IMR-90 (cell line): ENCODE measurements around the gene POLE3. TPM values are rescaled to one million over a fixed set of nuclear protein-coding genes. Genes with fewer than 3 reads are reported as not detected.
"Not testable (repeated sequence)": the region's sequence is repeated elsewhere in the genome, so short reads cannot be mapped to it uniquely, and the experiment has no call there.

Experiments used
- ATAC-seq: fragments of 200-7000 bp; cut with Tn5 transposase; 2 replicates; pipeline ENCODE4 v1.9.1; 2020; ENCODE audit warnings: low read depth, mild to moderate bottlenecking, moderate library complexity
- BruUV-seq: library from RNA; stranded (reverse); fragments of 400-500 nt; replicated peaks from 2 replicates; lab custom pipeline; 2021; lab: Mats Ljungman, UMichigan
- CTCF ChIA-PET: fragments of 300-600 bp; formaldehyde crosslinking; extraction: SDS; loops from one replicate; lab custom pipeline; 2021; ENCODE audit warnings: antibody characterized with exemption; lab: Yijun Ruan, JAX
- POLR2A ChIA-PET: fragments of 300-600 bp; sonication (Branson Sonifier 250); formaldehyde crosslinking; loops from one replicate; lab custom pipeline; 2022; ENCODE audit warnings: antibody characterized with exemption; ENCODE audit not compliant: unreplicated experiment; lab: Charles Lee
- DNase-seq: peaks from one replicate; pipeline ENCODE4 v3.0.0; 2013
- H2AFZ ChIP-seq: replicated peaks from 2 replicates; pipeline ENCODE3; 2013; ENCODE audit warnings: low read length, mild to moderate bottlenecking; ENCODE audit not compliant: poor library complexity
- H2AK5ac ChIP-seq: 2 replicates; pipeline ENCODE4 v1.6.1; 2013; ENCODE audit warnings: low read depth, low read length, inconsistent platforms
- H2AK9ac ChIP-seq: replicated peaks from 2 replicates; pipeline ENCODE3; 2013; ENCODE audit warnings: mild to moderate bottlenecking, low read depth, low read length, moderate library complexity; ENCODE audit not compliant: poor library complexity
- H2BK120ac ChIP-seq: 2 replicates; pipeline ENCODE4 v1.6.1; 2013; ENCODE audit warnings: low read depth, low read length, inconsistent platforms
- H2BK15ac ChIP-seq: 3 replicates; pipeline ENCODE4 v1.6.1; 2013; ENCODE audit warnings: low read depth, low read length, inconsistent platforms
- H2BK20ac ChIP-seq: 2 replicates; pipeline ENCODE4 v1.6.1; 2013; ENCODE audit warnings: low read depth, mild to moderate bottlenecking, inconsistent platforms, low read length, moderate library complexity
- H2BK5ac ChIP-seq: 2 replicates; pipeline ENCODE4 v1.6.1; 2013; ENCODE audit warnings: mild to moderate bottlenecking, low read depth, low read length, inconsistent platforms; ENCODE audit not compliant: poor library complexity, severe bottlenecking
- H3K14ac ChIP-seq: replicated peaks from 2 replicates; pipeline ENCODE4 v1.6.1; 2013; ENCODE audit warnings: low read depth, low read length, inconsistent platforms
- H3K18ac ChIP-seq: 2 replicates; pipeline ENCODE4 v1.6.1; 2013; ENCODE audit warnings: low read depth, low read length, control low read depth
- H3K23ac ChIP-seq: 2 replicates; pipeline ENCODE4 v1.6.1; 2013; ENCODE audit warnings: low read depth, low read length, inconsistent platforms
- H3K27ac ChIP-seq: 2 replicates; pipeline ENCODE4 v1.5.1; 2013; ENCODE audit warnings: mild to moderate bottlenecking, control low read depth, low read length; ENCODE audit not compliant: insufficient read depth
- H3K27me3 ChIP-seq: 2 replicates; pipeline ENCODE4 v1.6.1; 2013; ENCODE audit warnings: low read length; ENCODE audit not compliant: control insufficient read depth, insufficient read depth
- H3K36me3 ChIP-seq: 2 replicates; pipeline ENCODE4 v1.6.1; 2013; ENCODE audit warnings: low read length, mixed read lengths; ENCODE audit not compliant: control insufficient read depth, insufficient read depth
- H3K4ac ChIP-seq: 2 replicates; pipeline ENCODE4 v1.6.1; 2013; ENCODE audit warnings: low read depth, low read length, inconsistent platforms
- H3K4me1 ChIP-seq: 2 replicates; pipeline ENCODE4 v1.6.1; 2013; ENCODE audit warnings: low read length, mixed read lengths; ENCODE audit not compliant: control insufficient read depth, insufficient read depth
- H3K4me2 ChIP-seq: 2 replicates; pipeline ENCODE4 v1.6.1; 2013; ENCODE audit warnings: low read depth, mild to moderate bottlenecking, control low read depth, low read length, moderate library complexity
- H3K4me3 ChIP-seq: 2 replicates; pipeline ENCODE4 v1.5.1; 2013; ENCODE audit warnings: low read depth, mild to moderate bottlenecking, control low read depth, low read length, moderate library complexity; ENCODE audit not compliant: insufficient read depth
- H3K56ac ChIP-seq: 2 replicates; pipeline ENCODE4 v1.6.1; 2013; ENCODE audit warnings: low read length, inconsistent platforms; ENCODE audit not compliant: insufficient read depth; ENCODE audit errors: extremely low read depth
- H3K79me1 ChIP-seq, 2 experiments: 2 replicates each; pipeline ENCODE4 v1.6.1; 2013; ENCODE audit warnings: low read length in 2 of 2, inconsistent platforms in 1 of 2, low read depth in 1 of 2
- H3K9ac ChIP-seq: 2 replicates; pipeline ENCODE4 v1.6.1; 2013; ENCODE audit warnings: low read depth, low read length, control low read depth
- H3K9me1 ChIP-seq: 2 replicates; pipeline ENCODE4 v1.6.1; 2013; ENCODE audit warnings: low read length, inconsistent platforms; ENCODE audit not compliant: insufficient read depth
- H3K9me3 ChIP-seq: 2 replicates; pipeline ENCODE4 v1.6.1; 2013; ENCODE audit warnings: low read length; ENCODE audit not compliant: control insufficient read depth, insufficient read depth
- H4K20me1 ChIP-seq: 2 replicates; pipeline ENCODE4 v1.6.1; 2013; ENCODE audit warnings: low read length, inconsistent platforms; ENCODE audit not compliant: insufficient read depth
- H4K5ac ChIP-seq: 2 replicates; pipeline ENCODE4 v1.6.1; 2013; ENCODE audit warnings: mild to moderate bottlenecking, low read depth, low read length, control low read depth
- H4K8ac ChIP-seq, 2 experiments: 2 replicates each; pipeline ENCODE4 v1.6.1; 2013; ENCODE audit warnings: low read depth in 2 of 2, low read length in 2 of 2, control low read depth in 1 of 2, inconsistent platforms in 1 of 2
- H4K91ac ChIP-seq: 2 replicates; pipeline ENCODE4 v1.6.1; 2013; ENCODE audit warnings: low read depth, low read length, inconsistent platforms; ENCODE audit not compliant: insufficient read depth
- MAFK ChIP-seq: IDR thresholded peaks from 2 replicates; pipeline ENCODE4 v1.6.1; 2012; ENCODE audit warnings: low read depth, low read length, improper control_type of control experiment
- POLR2A ChIP-seq: IDR thresholded peaks from 2 replicates; pipeline ENCODE4 v1.6.1; 2012; ENCODE audit warnings: mild to moderate bottlenecking, low read depth, low read length
- WGBS, 2 experiments: methylation state at CpG; one replicate each; pipeline versions ENCODE4 v1.1.5 to v1.1.7; 2013; ENCODE audit warnings: missing lambda C conversion rate in 2 of 2; ENCODE audit not compliant: insufficient read length in 1 of 2; ENCODE audit errors: extremely low coverage in 2 of 2; 5-methylcytosine and 5-hydroxymethylcytosine counted together
- dilution Hi-C: fragments of 300-500 bp; cut with HindIII; formaldehyde crosslinking; loops from one replicate; pipeline ENCODE4 v1.14.3; 2018; ENCODE audit warnings: low sequenced_read_pairs; ENCODE audit not compliant: unreplicated experiment
- in situ Hi-C: fragments of 300-500 bp; cut with MboI; formaldehyde crosslinking; loops from 3 replicates; pipeline ENCODE4 v1.14.3; 2019; ENCODE audit warnings: low sequenced_read_pairs, inconsistent platforms, mixed read lengths
- intact Hi-C: fragments of 100-400 bp; cut with micrococcal nuclease; formaldehyde crosslinking; loops from 2 replicates; pipeline ENCODE4 v1.10.0; 2022
- polyA plus RNA-seq, 3 experiments: library from polyadenylated mRNA; depleted of rRNA; stranded (reverse); fragments of >200 nt; gene quantifications; 2 replicates each; pipeline ENCODE4 v1.2.3, GENCODE V29; 2012; ENCODE audit warnings: low replicate concordance in 1 of 3
- total RNA-seq: library from RNA; depleted of rRNA; stranded (reverse); fragments of >200 nt; gene quantifications from 2 replicates; pipeline ENCODE4 v1.2.3, GENCODE V29; 2012

POLE3 gene
- total and polyA plus RNA-seq, 2 of the 4 experiments (the other 2 are of a cell fraction) = 34.8 to 43.0 TPM

- no peak for TF ChIP-seq POLR2A
- peak; percentile 77 for TF ChIP-seq MAFK
- no peak overlapping the region for H3K9ac ChIP-seq
- H4K8ac ChIP-seq = no peak overlapping the region
- no peak overlapping the region for H2AK9ac ChIP-seq
- no peaks in the 10 kb centered on the region for H3K9me1 ChIP-seq
- no peak overlapping the region for H3K23ac ChIP-seq
- no peak overlapping the region for H3K4me3 ChIP-seq
- dilution Hi-C loops (no loop called here), intact Hi-C loops (no loop called here), in situ Hi-C loops (no loop called here)
- H4K5ac ChIP-seq = no peak overlapping the region
- H3K79me1 ChIP-seq = no peaks in the 10 kb centered on the region
- H3K4me1 ChIP-seq = peaks cover 2% of the 10 kb centered on the region; the same call in 1 of the 2 replicates
- ATAC-seq = no peak
- H2BK15ac ChIP-seq = no peak overlapping the region
- no TSS peak for BruUV-seq
- POLR2A ChIA-PET = no interaction called here
- no peaks in the 10 kb centered on the region for H3K36me3 ChIP-seq
- no peak overlapping the region for H2AK5ac ChIP-seq
- H4K20me1 ChIP-seq = no peaks in the 10 kb centered on the region
- H3K27ac ChIP-seq = no peak overlapping the region
- CTCF ChIA-PET = no interaction called here
- no peak overlapping the region for H3K56ac ChIP-seq
- whole genome bisulfite sequencing, 2 experiments = no CpG with 5 or more reads among the region's 1 CpG
- H2AFZ ChIP-seq = peak overlapping the region; percentile 58
- H3K18ac ChIP-seq = no peak overlapping the region
- no peak overlapping the region for H3K4ac ChIP-seq
- H2BK120ac ChIP-seq = no peak overlapping the region
- H3K9me3 ChIP-seq = no peaks in the 10 kb centered on the region
- H2BK5ac ChIP-seq = no peak overlapping the region
- DNase-seq = no peak
- no peak overlapping the region for H2BK20ac ChIP-seq
- H3K27me3 ChIP-seq = no peaks in the 10 kb centered on the region; the same call in 1 of the 2 replicates
- no peak overlapping the region for H3K14ac ChIP-seq
- H4K91ac ChIP-seq = no peak overlapping the region
- H3K4me2 ChIP-seq = no peak overlapping the region
Observed at GRCh38 chr9:113380869-113381378, 29.6 kb downstream of the POLE3 start.

GRCh38 chr9:113379829-113380210, 30.7 kb downstream of the POLE3 start:
- H3K27ac ChIP-seq, dilution Hi-C loops, H3K9me1 ChIP-seq, ATAC-seq, H4K5ac ChIP-seq, DNase-seq, H3K18ac ChIP-seq, H3K4me3 ChIP-seq, H4K91ac ChIP-seq, intact Hi-C loops, H2BK120ac ChIP-seq, H3K4ac ChIP-seq, in situ Hi-C loops, CTCF ChIA-PET, H3K27me3 ChIP-seq, H3K23ac ChIP-seq, H2AFZ ChIP-seq, H2AK9ac ChIP-seq, H2BK15ac ChIP-seq, H2BK5ac ChIP-seq, H3K9me3 ChIP-seq, H2AK5ac ChIP-seq, H3K4me2 ChIP-seq, H3K4me1 ChIP-seq, BruUV-seq, H4K8ac ChIP-seq, H3K36me3 ChIP-seq, POLR2A ChIA-PET, H3K79me1 ChIP-seq, H4K20me1 ChIP-seq, H2BK20ac ChIP-seq, H3K14ac ChIP-seq, H3K9ac ChIP-seq, H3K56ac ChIP-seq: not testable (repeated sequence)
- WGBS, 2 experiments = no CpG with 5 or more reads among the region's 2 CpGs
